ENCODE measurements around the gene PLAC9. TPM values are rescaled to one million over a fixed set of nuclear protein-coding genes. Genes with fewer than 3 reads are reported as not detected.

PLAC9 gene
- total RNA-seq, 1 donor from 2014 or later, result 5.0 TPM

DNA sequence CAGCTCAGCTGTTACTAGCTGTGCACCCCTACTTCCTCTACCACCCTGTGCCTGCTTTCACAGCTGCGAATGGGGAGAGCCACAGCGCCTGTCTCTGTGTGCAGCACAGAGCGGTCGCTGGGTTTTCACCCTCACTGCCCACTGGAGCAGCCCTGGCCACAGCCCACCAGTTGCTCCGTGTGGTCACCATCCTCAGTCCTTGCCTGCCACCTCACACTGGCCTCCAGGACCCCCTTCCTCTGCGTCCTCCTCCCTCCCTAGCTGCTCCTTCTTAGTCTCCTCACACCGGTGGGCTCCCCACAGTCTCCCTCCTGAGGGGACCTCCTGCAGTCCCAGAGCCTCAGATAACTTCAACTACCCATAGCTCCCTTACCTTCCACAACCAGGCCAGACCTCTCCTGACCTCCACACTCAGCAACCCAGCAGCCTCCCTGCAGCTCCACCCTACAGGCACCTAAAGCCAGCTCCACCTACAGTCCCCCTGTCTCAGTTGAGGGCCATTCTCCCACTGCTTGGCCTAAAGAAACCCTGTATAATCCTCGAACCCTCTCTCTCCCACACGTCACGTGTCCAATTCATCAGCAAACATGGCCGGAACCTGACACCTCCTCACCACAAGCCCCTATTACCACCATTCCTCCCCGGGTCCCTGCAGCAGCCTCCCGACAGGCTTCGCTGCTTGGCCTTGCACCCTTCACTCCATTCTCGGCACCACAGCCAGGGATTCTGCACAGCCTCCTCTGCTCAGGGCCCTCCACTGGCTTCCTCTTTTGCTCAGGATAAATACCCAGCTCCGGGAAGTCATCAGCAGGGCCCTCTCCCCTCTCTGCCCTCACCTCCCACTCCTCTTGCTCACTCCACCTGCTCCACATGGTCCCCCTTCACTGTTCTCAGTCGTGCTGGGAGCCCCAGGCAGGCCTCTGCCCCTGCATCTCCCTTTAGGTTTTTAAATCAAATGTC, 28.1 kb downstream of the PLAC9 start:
- ATAC-seq, result no peak

DNA sequence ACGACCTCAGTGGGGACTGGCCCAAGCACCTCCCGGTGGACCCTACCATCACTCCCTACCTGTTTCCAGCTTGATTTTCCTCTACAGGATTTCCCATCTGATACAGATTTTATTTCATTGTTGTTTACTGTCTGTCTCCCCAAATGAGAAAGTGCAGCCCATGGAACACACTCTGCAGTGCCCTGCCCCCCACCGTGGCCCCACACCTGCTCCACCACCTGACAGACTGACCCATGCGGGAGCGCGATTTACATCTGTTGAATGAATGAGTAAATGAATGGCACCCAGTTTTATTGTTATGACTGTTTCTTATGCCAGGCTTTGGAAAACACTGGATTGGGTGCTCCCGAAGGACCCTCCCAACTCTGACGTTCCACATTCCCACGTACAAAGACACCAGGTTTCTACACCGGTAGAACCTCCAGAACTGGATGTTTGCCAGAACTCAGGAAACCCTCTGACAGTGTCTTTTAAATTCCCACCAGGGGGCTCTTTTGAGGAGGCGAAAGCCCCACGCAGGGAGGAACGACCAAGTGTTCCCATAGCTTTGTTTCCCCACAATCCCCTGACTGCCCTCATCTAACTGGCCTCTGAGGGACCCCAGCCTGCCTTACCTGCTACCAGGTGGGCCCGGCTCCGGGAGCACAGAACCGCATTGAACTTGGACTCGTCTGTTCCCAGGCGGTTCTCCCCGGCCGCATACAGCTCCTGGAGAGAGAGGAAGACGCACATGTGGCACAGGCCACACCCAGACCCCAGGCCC, 29.0 kb downstream of the PLAC9 start:
- no peak for ATAC-seq

DNA sequence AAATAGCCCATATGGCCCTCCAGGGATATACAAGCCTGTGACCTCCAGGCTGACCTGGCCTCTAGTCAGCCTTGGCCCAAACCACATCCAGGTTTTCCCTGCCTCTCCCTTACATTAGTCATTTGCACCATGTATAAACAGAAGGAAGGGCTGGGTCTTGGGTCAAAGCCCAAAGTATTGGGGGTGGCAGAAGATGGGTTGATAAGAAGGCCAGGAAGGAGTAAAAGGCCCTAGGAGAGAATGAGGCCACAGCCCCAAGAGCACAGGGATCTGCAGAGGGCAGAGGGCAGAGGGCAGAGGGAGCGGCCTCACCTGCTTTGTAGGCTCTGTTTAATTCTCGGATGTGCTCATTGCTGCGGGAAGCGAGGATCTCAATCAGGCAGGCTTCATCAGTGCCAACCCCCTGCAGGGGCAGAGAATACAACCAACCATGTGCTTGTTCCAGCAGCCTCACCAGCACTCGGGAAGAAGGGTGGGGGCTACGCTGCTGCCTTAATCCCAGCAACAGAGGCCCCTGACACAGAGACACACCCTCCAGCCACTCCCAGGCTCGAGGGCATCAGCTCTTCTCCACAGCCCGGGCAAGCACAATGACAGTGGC, 31.3 kb downstream of the PLAC9 start:
- ATAC-seq, result peak; percentile 60

DNA sequence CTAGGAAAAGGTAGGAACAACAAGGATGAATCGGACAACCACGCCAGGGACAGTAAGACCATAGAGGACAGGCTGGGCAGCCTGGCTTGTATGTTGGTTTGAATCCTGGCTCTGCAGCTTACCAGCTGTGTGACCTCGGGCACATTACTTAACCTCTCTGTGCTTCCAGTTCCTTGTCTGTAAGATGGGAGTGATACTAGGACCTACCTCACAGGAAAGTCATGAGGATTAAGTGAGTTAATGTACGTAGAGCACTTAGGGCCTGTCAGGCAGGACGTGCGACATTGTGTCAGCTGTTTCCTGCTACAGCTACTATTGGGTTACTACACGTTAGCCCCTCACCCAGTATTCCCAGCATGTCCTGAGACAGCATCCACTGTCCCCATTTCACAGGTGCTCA, 32.1 kb downstream of the PLAC9 start:
- ATAC-seq, result peak; percentile 75

DNA sequence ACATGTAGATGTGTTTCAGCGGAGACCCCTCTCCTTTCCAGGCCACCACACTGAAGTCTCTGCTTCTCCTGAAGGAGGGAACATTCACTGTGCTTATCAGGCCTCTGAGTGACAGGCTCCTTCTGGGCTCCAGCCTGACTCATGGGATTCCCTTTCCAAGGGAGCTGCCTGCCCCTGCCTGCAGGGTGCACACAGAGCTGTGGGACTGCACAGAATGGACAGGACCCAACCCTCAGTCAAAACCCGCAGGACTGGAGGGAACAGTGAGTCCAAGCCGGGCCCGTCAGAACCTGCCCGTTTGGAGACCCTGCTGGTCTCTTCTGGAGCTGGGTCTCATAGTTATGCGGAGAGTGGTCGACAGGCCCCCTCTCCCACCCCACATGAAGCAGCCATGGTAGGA, 32.6 kb downstream of the PLAC9 start:
- peak; percentile 82 for ATAC-seq

DNA sequence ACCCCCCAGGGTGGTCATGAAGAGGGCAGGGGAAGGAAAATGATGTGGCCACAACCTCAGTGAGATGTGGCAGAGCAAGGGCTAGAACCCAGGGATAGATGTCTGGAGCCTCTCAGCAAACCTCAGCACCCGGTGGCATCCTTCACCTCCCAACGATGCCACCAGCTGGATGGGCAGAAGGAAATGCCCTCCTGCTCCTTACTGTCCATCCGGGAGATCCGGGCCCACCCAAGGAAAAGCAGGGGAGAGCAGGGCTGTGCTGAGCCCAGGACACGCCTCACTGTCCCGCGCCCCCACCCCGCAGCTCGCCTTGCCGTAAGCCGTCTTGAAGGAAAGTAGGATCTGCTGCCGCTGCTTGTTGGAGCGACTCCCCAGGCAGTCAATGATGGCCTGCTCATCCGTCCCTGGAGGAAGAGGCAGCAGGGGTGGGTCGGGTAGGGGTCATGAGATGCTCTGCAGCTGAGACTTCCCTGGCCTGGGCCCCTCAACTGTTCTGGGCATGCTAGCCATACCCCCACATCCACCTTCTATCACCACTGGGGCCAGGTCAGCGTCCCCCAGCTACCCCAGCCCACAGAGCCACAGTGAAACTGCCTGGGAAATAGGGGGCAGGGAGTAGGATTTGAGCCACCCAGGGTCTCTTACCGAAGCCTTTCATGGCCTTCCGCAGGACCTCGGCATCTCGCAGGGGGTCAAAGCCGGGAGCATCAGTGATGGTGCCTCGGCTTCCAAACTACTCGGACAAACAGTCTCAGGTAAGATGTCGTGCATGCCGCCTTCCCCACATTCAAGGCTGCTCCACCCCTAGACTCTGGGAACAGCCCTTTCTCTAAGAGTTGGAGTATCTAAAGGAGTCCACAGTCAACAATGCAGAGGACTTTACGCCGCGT, 34.3 kb downstream of the PLAC9 start:
- ATAC-seq, result no peak

DNA sequence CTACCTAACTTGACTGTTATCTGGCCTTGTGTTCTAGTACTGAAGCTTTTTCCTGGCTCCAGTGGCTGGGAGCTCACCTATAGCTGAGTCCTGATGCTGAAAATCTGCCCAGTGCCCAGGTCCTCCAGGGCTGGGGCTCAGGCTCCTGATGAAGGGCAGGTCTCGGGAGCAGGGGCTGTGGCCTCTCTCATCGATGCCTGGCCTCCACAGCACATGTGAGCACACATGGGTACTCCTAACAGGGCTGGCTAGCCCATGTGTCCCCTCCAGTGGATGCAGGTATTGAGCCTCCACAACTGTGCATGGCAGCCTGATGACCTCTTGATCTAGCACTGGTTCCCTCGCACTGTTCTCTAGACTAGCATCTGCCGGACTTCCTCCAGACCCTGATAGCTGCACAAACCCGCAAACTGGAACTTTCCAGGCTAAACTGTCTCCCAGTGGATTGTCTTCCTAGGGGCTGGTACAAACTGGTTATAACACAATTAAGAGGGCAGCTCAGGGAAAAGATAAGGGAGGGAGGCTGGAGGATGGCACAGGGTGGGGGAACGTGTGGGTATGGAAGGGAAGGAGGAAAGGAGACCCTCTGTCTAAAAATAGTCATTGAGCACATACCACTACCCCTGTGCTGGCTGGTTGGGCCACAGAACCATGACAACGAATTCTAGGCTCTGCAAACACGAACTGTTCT, 35.1 kb downstream of the PLAC9 start:
- ATAC-seq, result no peak

DNA sequence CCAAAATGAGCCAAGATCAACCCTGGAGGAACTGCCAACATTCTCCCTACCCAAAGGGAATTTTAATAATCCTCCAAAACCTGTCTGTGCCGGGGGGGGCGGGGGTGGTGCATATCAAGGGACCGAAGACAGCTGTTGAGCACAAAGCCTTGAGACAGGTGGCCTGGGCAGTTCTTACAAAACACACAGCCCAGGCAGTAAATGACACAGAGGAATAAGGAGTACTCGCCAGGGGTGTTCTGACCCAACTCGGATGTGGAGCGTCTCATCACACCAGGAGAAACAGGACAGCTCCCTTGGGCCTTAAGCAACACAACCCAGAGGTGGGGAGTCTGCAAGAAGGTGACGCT, 35.6 kb downstream of the PLAC9 start:
- ATAC-seq, result no peak

DNA sequence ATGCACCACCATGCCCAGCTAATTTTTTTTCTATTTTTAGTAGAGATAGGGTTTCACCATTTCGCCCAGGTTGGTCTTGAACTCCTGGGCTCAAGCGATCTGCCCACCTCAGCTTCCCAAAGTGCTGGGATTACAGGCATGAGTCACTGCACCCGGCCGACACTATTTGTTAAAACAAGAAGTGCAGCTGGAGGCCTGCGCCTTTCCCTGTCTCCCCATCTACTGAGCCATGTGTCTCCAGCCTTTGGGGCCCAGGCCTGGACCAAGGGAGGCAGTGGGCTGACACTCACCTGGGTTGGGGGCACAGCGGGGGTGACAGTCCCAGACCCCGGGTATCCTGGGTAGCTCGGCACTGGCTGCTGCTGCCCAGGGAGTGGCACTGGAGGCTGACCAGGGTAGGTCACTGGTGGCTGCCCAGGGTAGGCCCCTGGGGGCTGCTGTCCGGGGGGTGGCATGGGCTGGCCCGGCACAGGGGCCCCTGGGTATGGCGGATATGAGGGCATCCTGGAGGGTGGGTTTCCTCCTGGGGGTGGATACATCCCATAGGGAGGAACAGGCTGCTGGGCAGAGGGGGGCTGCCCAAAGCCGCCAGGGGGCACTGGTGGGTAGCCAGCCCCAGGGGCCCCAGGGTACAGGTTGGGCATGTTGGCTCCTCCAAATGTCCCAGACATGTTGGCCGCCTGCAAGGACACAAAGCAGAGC, 36.3 kb downstream of the PLAC9 start:
- no peak for ATAC-seq

DNA sequence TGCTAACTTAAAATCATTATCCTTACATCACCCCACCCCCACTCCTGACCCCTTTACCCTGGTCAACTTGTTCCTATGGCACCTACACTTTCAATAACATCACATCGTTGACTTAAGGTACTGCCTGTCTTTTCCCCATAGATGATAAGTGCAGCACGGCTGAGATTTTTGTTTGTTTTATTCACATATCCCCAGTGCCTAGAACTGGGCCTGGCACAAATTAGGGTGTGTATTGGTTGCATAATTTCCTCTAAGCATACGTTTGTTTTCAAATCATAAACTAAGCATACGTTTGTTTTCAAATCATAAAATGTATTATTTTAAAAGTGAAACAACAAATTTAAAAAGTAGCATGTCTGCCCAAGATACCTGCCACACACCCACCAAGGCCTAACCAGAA, 37.5 kb downstream of the PLAC9 start:
- ATAC-seq, result no peak

DNA sequence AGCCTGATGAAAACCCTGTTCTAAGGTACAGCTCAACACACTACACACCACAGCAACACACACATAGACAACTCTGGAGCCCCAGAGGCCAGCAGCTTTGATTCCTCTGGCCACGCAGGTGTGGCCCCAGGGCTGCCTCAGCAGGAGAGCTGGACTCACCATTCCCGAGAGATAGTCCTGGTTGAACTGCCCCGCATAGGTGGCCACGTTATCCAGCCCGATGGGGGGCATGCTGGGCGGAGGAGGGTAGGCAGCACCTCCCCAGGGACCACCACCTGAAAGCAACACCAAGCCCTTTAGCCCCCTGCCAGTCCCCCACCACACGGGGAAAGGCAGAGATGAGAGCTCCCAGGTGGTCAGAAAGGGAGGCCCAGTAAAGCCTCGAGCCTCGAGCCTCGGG, 38.1 kb downstream of the PLAC9 start:
- ATAC-seq, result no peak

DNA sequence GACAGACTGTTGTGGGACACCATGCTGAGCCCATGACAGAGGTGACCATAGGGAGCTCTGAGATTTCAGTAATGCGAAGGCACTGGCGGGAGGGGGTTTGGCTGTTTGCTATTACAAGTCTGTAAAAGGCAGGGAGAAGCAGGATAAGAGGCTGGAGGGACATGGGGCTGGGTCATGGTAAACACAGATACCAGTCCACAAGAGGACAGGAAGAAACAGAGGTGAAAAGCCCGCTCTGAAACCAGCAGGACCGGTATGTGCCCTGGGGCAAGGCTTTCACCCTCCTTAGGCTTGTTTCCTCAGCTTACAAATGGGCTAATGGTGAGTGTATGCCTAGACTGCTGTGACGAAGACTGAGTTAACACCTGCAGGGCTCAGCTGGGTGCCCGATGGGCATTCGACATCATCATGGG, 38.7 kb downstream of the PLAC9 start:
- ATAC-seq, result peak; percentile 85

DNA sequence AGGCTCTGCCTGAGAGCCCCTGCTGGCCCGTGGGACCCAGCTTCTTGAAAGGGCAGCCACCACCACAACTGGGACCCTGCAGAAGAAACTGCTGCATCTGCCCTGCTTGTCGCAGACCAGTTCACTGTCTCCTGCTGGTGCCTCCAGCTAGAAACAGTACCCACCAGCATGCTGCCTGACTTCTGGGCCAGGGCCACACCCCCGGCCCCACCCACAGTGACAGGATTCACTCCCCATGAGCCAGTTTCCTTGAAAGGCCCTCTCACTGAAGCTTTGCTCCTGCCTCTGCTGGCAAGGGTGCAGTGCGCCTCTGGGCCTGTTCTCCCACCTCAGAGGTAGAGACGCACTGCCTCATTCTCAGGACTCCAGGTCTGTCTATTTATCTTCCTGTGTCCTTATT, 40.4 kb downstream of the PLAC9 start:
- peak; percentile 67 for ATAC-seq

DNA sequence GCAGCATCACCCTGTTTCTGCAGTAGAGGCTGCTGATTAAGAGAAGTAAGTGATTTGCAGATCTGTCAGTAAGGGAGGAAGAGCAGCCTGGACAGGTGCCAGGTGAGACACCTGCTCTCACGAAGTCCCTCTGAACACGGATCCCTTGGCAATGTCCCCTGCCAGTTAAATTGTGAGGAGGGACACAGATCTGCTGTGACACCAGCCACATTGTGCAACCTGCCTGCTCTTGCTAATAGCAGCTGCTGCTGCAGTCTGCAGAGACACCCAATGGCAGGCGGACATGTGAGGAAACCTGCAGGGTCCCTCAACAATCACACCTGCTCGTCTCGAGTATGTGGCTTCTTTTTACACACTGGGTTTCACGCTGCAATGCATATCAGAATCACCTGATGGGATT, 40.9 kb downstream of the PLAC9 start:
- no peak for ATAC-seq

DNA sequence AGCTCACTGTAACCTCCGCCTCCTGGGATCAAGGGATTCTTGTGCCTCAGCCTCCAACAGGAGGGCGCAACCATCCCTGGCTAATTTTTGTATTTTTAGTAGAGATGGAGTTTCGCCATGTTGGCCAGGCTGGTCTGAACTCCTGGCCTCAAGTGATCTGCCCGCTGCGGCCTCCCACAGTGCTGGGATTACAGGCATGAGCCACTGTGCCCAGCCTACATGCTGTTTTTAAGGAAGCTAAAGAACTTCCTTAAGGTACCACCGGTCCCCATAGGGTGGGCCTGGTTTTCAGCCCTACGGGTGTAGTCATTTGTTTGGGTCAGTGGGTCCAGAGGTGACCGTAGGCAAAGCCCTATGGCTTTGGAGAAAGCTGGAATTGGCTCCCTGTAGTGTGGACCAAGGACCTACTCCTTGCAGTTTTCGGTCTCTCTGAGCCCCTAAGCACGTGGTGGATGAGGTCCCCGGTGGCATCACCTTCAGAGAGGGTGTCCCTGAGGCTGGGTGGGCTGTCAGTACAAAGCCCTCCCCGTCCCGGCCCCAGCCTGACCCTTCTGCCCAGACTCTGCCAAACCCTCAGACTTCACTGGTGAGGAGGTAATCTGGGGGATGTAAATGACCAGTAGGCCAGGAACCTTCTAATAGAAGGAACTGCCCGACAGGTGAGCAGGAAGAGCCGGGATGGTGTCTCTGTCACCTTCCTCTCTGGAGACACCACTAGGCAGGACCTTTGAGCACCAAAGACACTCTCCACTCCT, 42.3 kb downstream of the PLAC9 start:
- no peak for ATAC-seq

DNA sequence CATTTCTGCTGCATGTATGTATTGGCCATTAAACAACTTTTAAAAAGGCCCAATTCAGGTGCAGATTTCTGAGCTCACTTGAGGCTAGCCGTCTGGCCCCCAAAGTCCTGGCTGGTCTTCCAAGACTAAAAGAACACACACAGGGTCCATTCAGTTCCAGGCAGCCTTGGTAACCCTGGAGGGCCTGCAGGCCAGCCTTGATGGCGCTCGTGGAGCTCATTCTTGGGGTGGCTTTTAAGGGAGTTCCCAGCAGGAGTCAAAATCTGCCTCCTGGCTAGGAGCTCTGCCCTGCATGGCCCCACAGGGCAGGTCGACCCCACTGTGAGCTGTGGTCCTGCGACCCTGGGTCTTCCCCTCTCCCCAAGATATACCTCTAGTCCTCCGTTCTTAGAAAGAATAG, 44.0 kb downstream of the PLAC9 start:
- no peak for ATAC-seq

DNA sequence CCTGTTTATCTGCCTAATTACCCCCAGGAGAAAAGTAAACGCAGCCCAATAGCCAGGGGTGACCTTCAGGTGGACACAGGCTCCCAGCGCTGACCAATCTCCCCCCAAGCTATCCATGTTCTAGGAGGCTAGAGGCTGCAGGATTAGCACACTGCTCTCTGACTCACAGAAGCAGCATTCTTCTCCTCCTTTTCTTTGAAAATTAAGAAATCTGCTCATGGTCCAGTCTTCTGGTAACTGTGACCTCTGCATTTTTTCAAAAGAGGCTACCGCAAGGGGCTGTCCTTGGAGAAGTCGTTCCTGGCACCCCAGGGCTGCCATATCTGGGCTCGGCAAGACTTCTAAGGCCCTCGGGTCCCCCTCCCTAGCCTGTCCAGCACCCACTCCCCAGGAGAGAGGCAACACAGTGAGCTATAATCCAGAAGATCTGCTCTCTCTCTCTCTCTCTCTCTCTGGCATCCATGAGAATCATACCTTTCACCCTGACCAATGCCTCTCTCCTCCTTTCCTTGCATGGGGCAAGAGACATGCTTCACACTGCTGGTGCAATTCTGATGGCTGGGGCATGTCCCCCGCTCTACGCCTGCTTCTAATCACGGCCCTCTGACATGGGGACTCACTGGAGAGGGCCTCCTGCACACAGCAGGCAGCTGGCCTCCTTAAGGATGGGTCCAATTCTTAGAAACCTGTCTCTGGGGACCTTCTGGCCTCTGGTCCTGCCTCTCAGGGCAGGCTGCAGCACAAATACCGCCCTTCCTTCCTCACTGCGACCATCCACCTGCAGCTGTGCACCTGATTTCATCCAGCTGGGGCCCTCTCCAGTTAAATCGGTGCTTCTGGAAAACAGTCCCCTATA, 45.5 kb downstream of the PLAC9 start:
- ATAC-seq, result no peak

DNA sequence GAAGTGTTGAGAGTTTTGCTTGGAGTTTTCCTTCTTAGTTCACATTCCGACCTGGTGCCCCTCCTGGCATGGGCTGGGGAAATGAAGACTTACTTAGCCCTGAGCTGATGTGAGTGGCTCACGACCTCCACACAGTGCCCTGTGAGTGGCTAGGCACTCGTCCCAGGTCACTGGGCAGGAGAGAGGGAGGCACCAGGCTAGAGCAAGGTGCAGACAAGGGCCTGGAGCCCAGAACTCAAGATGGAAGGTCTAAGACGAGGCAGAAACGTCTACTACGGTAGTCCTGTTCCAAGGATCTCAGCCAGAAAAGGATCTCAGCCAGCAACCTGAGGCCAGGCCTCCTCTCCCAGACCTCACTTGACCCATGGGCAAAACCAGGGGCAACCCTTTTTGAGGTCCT, 50.5 kb downstream of the PLAC9 start:
- no peak for ATAC-seq

DNA sequence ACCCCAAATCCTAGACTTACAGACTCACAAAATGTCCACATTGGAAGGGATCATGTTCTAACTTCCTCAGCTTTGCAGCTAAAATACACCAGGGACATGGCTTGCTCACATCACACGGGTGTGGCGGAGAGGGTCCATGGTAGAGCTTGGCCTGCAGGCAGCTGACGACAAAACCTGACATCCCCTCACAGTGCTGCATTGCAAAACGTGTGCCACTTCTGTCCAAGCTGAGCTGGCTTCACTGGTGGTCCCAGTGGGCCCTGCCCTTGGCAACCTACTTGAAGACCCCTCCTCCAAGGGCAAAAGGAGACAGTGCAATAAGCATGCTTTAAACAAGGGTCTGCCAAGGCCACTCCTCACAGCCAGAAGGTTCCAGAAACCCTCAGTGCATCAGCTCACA, 50.9 kb downstream of the PLAC9 start:
- no peak for ATAC-seq

Measured in esophagus mucosa (tissue), 1 donor.